Stromal cell of bone marrow (primary cell): ENCODE data around the gene COX7A2.

Source experiments
- DNase-seq: peaks from one replicate; pipeline ENCODE4 v3.0.0-alpha.2; 2012; ENCODE audit warnings: low read depth

COX7A2 gene

DNA sequence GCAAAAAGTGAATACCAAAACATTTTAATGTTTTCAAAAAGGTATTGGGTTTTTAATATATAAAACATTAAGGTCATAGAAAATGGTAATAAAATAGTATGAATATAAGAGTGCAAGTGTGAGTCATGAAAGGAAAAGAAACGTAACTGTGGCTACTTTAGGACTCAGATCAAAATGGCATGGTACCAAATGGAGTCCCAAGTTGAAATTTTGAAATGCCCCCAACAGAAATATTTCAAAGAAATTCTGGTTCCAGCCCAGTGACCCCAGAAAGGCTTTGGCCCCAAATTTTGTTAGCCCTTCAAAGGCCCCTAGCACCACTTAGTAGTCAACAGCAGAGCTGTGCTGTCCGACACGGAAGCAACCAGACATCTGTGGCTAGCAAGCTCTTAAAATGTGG, 43.7 kb downstream of the COX7A2 start:
- DNase-seq: no peak

DNA sequence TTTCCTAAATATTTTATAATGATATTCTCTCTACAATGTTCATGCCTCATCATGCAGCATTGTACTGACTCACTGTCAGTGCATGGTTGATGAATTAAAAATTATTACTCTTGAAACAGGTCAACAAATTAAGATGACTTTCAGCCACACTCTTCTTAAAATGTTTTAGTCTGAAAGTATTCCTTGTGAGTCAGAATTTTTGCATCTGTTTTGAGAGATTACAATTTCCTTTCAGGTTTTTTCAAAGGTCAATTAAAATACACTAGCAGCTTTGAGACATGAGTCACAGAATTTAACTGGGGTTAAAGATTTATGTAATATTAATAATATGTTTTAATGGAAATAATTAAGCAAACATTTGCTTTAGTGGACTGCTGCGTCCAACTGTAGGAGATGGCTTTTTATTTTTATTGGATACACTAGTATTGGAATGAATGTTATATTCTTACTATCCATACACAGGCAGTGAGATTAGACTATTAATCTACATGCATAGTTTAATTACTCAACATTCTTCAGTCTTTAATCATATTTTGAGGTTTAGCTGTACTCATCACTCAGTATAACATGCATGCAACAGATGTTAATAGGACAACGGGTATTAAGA, 47.4 kb downstream of the COX7A2 start:
- no peak for DNase-seq

DNA sequence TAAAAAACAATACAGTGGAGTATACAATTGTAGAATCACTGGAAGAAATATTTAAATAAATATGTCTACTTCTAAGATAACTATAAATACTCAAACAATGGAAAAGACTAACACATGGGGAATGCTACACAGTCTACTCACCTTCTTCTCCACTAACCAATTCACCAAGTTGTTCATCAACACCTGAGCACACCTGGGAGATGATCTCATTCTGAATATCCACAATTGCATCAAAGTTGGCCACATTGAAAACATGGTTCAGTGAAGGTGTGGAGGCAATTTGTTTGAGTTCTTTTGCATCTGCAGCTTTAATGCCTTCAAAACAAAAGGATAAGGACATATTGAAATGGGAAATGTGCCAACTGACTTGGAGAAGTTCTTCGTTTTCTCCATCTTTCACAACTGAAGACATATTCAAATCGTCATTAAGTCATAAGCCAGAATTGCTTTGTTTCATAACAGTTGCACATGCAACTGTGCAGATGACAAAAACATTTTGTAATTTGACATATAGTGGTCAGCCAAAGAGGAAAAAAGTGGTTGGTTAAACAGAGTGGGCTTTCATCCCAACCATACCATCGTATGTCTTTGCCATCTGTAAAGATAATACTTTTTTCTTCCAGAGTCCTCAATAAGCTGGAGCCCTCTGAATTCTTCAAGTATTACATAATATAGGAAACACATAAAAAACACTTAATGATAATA, 55.2 kb downstream of the COX7A2 start:
- no peak for DNase-seq
